ENCODE measurements around the gene INTS1. TPM values are rescaled to one million over a fixed set of nuclear protein-coding genes. Genes with fewer than 3 reads are reported as not detected.

The INTS1 gene
- total RNA-seq, 4 donors from 2014 or later, result 45.9 to 70.6 (median 60.3) TPM

- TF ChIP-seq, protein P1, sequence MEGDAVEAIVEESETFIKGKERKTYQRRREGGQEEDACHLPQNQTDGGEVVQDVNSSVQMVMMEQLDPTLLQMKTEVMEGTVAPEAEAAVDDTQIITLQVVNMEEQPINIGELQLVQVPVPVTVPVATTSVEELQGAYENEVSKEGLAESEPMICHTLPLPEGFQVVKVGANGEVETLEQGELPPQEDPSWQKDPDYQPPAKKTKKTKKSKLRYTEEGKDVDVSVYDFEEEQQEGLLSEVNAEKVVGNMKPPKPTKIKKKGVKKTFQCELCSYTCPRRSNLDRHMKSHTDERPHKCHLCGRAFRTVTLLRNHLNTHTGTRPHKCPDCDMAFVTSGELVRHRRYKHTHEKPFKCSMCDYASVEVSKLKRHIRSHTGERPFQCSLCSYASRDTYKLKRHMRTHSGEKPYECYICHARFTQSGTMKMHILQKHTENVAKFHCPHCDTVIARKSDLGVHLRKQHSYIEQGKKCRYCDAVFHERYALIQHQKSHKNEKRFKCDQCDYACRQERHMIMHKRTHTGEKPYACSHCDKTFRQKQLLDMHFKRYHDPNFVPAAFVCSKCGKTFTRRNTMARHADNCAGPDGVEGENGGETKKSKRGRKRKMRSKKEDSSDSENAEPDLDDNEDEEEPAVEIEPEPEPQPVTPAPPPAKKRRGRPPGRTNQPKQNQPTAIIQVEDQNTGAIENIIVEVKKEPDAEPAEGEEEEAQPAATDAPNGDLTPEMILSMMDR (IDR thresholded peaks at IDR 0.05), result no peak
- TF ChIP-seq POLR2A (IDR thresholded peaks at IDR 0.05), result no peak
These were observed 78.7 kb downstream of the INTS1 start for GRCh38 chr7:1425292-1426136.

DNA sequence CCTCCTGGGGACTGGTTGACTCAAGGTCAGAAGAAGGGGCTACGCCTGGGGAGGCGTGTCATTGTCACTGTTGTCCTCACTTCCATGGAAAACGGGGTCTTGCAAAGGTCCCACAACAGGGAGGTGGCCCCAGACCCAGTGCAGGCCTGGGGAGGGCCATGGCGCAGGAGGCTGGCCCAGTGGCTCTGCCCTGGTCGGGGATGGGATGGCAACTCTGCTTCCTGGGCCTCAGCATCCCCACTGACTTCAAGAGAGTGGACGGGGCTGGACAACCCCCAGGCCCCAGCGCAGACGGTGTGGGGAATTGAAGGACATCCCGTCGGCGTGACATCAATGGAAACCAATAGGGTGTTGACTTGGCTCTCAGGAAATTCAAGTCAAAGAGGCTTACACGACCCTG is 80.1 kb downstream of the INTS1 start:
- no peak for TF ChIP-seq POLR2A (IDR thresholded peaks at IDR 0.05)
- TF ChIP-seq, protein P1 (IDR thresholded peaks at IDR 0.05), result no peak
- no peak overlapping the region for H3K4me3 ChIP-seq (ENCODE audit: low read depth, poor library complexity, severe bottlenecking)
- 87% methylated on average over 12 of the region's 12 CpGs for WGBS, 2 donors
- DNase-seq (ENCODE audit: low spot score in 2 of 2), result no peak
- intact Hi-C loops (cut with DNase I; ENCODE audit: low total_unique reads), result no loop called here

More at GRCh38 chr7:1425292-1426136, 78.7 kb downstream of the INTS1 start:
- intact Hi-C loops (cut with DNase I; ENCODE audit: low total_unique reads), result no loop called here
- WGBS, 2 donors, result 70 to 76% methylated on average over 17 to 18 of the region's 18 CpGs
- no peak for DNase-seq (ENCODE audit: low spot score in 2 of 2)
- no peak overlapping the region for H3K4me3 ChIP-seq (ENCODE audit: low read depth, poor library complexity, severe bottlenecking)

DNA sequence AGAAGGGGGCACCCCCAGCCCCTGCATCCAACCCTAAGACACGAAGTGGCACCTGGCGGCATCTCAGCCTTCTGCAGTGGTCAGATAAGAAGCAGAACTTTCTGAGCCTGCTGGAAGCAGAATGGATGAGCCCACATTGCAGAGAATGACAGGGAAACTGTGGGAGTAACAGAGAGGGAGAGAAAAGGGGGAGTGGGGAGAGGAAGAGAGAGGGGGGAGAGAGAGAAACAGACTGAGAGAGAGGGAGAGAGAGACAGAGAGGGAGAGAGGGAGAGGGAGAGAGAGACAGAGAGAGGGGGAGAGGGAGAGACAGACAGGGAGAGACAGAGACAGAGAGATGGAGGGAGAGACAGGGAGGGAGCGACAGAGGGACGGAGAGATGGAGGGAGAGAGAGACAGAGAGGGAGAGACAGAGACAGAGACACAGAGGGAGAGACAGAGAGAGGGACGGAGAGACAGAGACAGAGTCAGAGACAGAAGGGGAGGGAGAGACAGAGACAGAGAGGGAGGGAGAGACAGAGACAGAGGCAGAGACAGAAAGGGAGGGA is 80.9 kb downstream of the INTS1 start:
- intact Hi-C loops (cut with DNase I; ENCODE audit: low total_unique reads), result no loop called here
- no peak for DNase-seq (ENCODE audit: low spot score in 2 of 2)
- no peak for TF ChIP-seq POLR2A (IDR thresholded peaks at IDR 0.05)
- TF ChIP-seq, protein P1 (IDR thresholded peaks at IDR 0.05), result no peak
- no peak overlapping the region for H3K4me3 ChIP-seq (ENCODE audit: low read depth, poor library complexity, severe bottlenecking)
- 52 to 62% methylated on average over 5 of the region's 5 CpGs for WGBS, 2 donors

- H3K4me3 ChIP-seq (ENCODE audit: low read depth, poor library complexity, severe bottlenecking), result no peak overlapping the region
- 13 to 20% methylated on average over 24 of the region's 24 CpGs for whole genome bisulfite sequencing, 2 donors
- intact Hi-C loops (cut with DNase I; ENCODE audit: low total_unique reads), result no loop called here
- TF ChIP-seq POLR2A (IDR thresholded peaks at IDR 0.05), result no peak
- TF ChIP-seq, protein P1 (IDR thresholded peaks at IDR 0.05), result no peak
- no peak for DNase-seq (ENCODE audit: low spot score in 2 of 2)
These were observed 81.5 kb downstream of the INTS1 start for GRCh38 chr7:1422512-1423263.

GRCh38 chr7:1421946-1422345 is 82.2 kb downstream of the INTS1 start:
- intact Hi-C loops (cut with DNase I; ENCODE audit: low total_unique reads), result no loop called here
- H3K4me3 ChIP-seq (ENCODE audit: low read depth, poor library complexity, severe bottlenecking), result no peak overlapping the region
- WGBS, 2 donors, result 86 to 88% methylated on average over 8 of the region's 8 CpGs
- DNase-seq (ENCODE audit: low spot score in 2 of 2), result no peak
- TF ChIP-seq POLR2A (IDR thresholded peaks at IDR 0.05), result no peak
